Ishikawa (cell line): ENCODE measurements around the gene HMX1.

Experiments
- CEBPB ChIP-seq: IDR thresholded peaks from 2 replicates; pipeline ENCODE4 v1.6.1; 2012
- CREB1 ChIP-seq: IDR thresholded peaks from 2 replicates; pipeline ENCODE4 v1.6.1; 2012; ENCODE audit warnings: low read depth
- EGR1 ChIP-seq: IDR thresholded peaks from 2 replicates; pipeline ENCODE4 v1.6.1; 2012
- EP300 ChIP-seq: IDR thresholded peaks from 2 replicates; pipeline ENCODE4 v1.6.1; 2012; ENCODE audit warnings: borderline replicate concordance
- FOXM1 ChIP-seq: IDR thresholded peaks from 2 replicates; pipeline ENCODE4 v1.6.1; 2012; ENCODE audit warnings: low read depth, borderline replicate concordance
- NFIC ChIP-seq: IDR thresholded peaks from 2 replicates; pipeline ENCODE4 v1.6.1; 2012
- RAD21 ChIP-seq: IDR thresholded peaks from 2 replicates; pipeline ENCODE4 v1.6.1; 2012; ENCODE audit warnings: low read depth
- TAF1 ChIP-seq: IDR thresholded peaks from 2 replicates; pipeline ENCODE4 v1.6.1; 2012; ENCODE audit warnings: low read depth, mild to moderate bottlenecking
- TCF12 ChIP-seq: IDR thresholded peaks from 2 replicates; pipeline ENCODE4 v1.6.1; 2012; ENCODE audit warnings: low read depth
- TEAD4 ChIP-seq: IDR thresholded peaks from 2 replicates; pipeline ENCODE4 v1.6.1; 2012
- YY1 ChIP-seq: IDR thresholded peaks from 2 replicates; pipeline ENCODE4 v1.6.1; 2012; ENCODE audit warnings: low read depth
- ZBTB7A ChIP-seq: IDR thresholded peaks from 2 replicates; pipeline ENCODE4 v1.6.1; 2012; ENCODE audit warnings: low read depth
- TF ChIP-seq, protein P1 (sequence below): IDR thresholded peaks from 2 replicates; pipeline ENCODE4 v1.6.1; 2012
- TF ChIP-seq, protein P2 (sequence below): IDR thresholded peaks from 2 replicates; pipeline ENCODE4 v1.6.1; 2012
- TF ChIP-seq, protein P3 (sequence below): IDR thresholded peaks from 2 replicates; pipeline ENCODE4 v1.6.1; 2012; ENCODE audit warnings: low read depth, mild to moderate bottlenecking

Gene HMX1

GRCh38 chr4:8897251-8898167 lies 25.9 kb upstream of the HMX1 start:
- TF ChIP-seq TCF12 = no peak
- TF ChIP-seq, protein P1, sequence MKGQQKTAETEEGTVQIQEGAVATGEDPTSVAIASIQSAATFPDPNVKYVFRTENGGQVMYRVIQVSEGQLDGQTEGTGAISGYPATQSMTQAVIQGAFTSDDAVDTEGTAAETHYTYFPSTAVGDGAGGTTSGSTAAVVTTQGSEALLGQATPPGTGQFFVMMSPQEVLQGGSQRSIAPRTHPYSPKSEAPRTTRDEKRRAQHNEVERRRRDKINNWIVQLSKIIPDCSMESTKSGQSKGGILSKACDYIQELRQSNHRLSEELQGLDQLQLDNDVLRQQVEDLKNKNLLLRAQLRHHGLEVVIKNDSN = no peak
- TF ChIP-seq RAD21 = no peak
- no peak for TF ChIP-seq EGR1
- TF ChIP-seq, protein P2, sequence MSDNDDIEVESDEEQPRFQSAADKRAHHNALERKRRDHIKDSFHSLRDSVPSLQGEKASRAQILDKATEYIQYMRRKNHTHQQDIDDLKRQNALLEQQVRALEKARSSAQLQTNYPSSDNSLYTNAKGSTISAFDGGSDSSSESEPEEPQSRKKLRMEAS = no peak
- TF ChIP-seq NFIC = no peak
- TF ChIP-seq TEAD4 = no peak
- TF ChIP-seq CEBPB = no peak
- TF ChIP-seq, protein P3, sequence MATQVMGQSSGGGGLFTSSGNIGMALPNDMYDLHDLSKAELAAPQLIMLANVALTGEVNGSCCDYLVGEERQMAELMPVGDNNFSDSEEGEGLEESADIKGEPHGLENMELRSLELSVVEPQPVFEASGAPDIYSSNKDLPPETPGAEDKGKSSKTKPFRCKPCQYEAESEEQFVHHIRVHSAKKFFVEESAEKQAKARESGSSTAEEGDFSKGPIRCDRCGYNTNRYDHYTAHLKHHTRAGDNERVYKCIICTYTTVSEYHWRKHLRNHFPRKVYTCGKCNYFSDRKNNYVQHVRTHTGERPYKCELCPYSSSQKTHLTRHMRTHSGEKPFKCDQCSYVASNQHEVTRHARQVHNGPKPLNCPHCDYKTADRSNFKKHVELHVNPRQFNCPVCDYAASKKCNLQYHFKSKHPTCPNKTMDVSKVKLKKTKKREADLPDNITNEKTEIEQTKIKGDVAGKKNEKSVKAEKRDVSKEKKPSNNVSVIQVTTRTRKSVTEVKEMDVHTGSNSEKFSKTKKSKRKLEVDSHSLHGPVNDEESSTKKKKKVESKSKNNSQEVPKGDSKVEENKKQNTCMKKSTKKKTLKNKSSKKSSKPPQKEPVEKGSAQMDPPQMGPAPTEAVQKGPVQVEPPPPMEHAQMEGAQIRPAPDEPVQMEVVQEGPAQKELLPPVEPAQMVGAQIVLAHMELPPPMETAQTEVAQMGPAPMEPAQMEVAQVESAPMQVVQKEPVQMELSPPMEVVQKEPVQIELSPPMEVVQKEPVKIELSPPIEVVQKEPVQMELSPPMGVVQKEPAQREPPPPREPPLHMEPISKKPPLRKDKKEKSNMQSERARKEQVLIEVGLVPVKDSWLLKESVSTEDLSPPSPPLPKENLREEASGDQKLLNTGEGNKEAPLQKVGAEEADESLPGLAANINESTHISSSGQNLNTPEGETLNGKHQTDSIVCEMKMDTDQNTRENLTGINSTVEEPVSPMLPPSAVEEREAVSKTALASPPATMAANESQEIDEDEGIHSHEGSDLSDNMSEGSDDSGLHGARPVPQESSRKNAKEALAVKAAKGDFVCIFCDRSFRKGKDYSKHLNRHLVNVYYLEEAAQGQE = no peak
- TF ChIP-seq CREB1 = no peak
- TF ChIP-seq YY1 = no peak
- TF ChIP-seq ZBTB7A = no peak
- TF ChIP-seq TAF1 = no peak
- TF ChIP-seq FOXM1 = no peak
- TF ChIP-seq EP300 = no peak

- no peak for TF ChIP-seq CREB1
These were observed 24.9 kb upstream of the HMX1 start for GRCh38 chr4:8896506-8896905.

- TF ChIP-seq CEBPB = no peak
- no peak for TF ChIP-seq EGR1
- no peak for TF ChIP-seq YY1
- no peak for TF ChIP-seq RAD21
- no peak for TF ChIP-seq CREB1
- no peak for TF ChIP-seq EP300
- no peak for TF ChIP-seq NFIC
- TF ChIP-seq TEAD4 = no peak
- no peak for TF ChIP-seq TCF12
- TF ChIP-seq TAF1 = no peak
These were observed 24.4 kb upstream of the HMX1 start for GRCh38 chr4:8896071-8896470.

DNA sequence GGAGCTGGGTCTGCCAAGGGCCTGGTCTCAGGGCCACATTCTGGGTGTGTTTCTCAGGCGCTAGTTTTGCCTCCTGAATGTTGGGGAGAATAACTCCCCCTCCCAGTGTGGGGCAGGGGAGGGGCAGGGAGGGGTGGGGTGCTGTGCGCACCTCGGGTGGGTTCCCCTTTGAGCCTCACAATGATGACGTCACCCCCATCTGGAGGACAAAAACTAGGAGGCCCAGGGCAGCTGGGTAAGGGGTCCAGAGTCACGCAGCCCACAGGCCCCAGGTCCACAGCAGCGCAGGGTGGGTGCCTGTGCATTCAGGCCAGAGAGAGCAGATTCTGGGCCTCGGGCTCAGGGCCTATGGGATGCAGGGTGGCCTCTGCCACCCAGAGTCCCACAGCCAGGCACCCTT lies 23.7 kb upstream of the HMX1 start:
- TF ChIP-seq TAF1 (no peak), CREB1 (no peak), YY1 (no peak), TCF12 (no peak), NFIC (no peak), TEAD4 (no peak), RAD21 (no peak), CEBPB (no peak)
- TF ChIP-seq, protein P2 = no peak
- TF ChIP-seq, protein P3 = no peak

DNA sequence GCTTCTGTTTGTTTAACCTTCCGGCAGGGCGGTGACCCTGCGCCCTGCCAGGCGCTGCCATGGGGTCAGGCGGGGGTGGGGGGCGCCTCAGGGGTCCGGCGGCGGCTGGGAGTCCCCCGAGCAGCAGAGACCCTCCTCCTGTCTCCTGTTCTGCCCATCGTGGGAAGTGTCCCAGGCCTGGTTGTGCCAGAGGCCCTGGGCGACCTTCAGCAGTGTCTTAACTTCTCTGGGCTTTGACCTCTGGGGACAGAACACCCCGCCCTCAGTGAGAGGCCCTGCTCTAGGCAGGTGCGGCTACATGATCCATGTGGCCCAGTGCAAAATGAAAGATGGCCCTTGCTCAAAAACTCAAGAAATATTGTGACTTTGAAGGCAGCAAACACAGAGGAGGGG lies 22.8 kb upstream of the HMX1 start:
- TF ChIP-seq TCF12 = no peak
- TF ChIP-seq CREB1 = no peak
- TF ChIP-seq, protein P3 = no peak
- TF ChIP-seq RAD21 = no peak
- TF ChIP-seq, protein P1 = no peak
- TF ChIP-seq YY1 = no peak
- TF ChIP-seq, protein P2 = no peak
- TF ChIP-seq TAF1 = no peak
- no peak for TF ChIP-seq NFIC
- TF ChIP-seq FOXM1 = no peak
- no peak for TF ChIP-seq EP300
- TF ChIP-seq TEAD4 = no peak
- TF ChIP-seq ZBTB7A = no peak
- no peak for TF ChIP-seq CEBPB
- TF ChIP-seq EGR1 = no peak
